A673 (cell line): Measurements from ENCODE around the gene WHRN.

Experiments
- CTCF ChIP-seq: fragments of 300-800, 200-600 bp; sonication (generic); conservative IDR thresholded peaks from 2 replicates; pipeline ENCODE4 v1.5.1; 2017; ENCODE audit warnings: low read depth, mild to moderate bottlenecking, antibody characterized with exemption, low read length, moderate library complexity, mixed read lengths
- EZH2 ChIP-seq: fragments of 200-600 bp; sonication (generic); IDR thresholded peaks from 2 replicates; pipeline ENCODE4 v1.6.1; 2017; ENCODE audit warnings: borderline replicate concordance, low read depth, mild to moderate bottlenecking, mixed read lengths, antibody characterized with exemption, low read length; ENCODE audit not compliant: poor library complexity, severe bottlenecking

- no peak for TF ChIP-seq CTCF
- TF ChIP-seq EZH2 = no peak
These were observed 31.8 kb downstream of the WHRN start for GRCh38 chr9:114473447-114473801.
